ENCODE results near the gene CKM.

GRCh38 chr19:45303269-45304060 is 19.2 kb downstream of the CKM start:
- TF ChIP-seq CTCF (conservative IDR thresholded peaks at IDR 0.05 in 1 of 2, IDR thresholded peaks at IDR 0.05 in 1 of 2; ENCODE audit: low read depth in 1 of 2, low read length in 2 of 2), result no peak
- no peak for TF ChIP-seq EZH2 (IDR thresholded peaks at IDR 0.05; ENCODE audit: low read length, missing control alignments)

Data from fibroblast of lung (primary cell).